ENCODE measurements around the gene HSPA5.

The HSPA5 gene

DNA sequence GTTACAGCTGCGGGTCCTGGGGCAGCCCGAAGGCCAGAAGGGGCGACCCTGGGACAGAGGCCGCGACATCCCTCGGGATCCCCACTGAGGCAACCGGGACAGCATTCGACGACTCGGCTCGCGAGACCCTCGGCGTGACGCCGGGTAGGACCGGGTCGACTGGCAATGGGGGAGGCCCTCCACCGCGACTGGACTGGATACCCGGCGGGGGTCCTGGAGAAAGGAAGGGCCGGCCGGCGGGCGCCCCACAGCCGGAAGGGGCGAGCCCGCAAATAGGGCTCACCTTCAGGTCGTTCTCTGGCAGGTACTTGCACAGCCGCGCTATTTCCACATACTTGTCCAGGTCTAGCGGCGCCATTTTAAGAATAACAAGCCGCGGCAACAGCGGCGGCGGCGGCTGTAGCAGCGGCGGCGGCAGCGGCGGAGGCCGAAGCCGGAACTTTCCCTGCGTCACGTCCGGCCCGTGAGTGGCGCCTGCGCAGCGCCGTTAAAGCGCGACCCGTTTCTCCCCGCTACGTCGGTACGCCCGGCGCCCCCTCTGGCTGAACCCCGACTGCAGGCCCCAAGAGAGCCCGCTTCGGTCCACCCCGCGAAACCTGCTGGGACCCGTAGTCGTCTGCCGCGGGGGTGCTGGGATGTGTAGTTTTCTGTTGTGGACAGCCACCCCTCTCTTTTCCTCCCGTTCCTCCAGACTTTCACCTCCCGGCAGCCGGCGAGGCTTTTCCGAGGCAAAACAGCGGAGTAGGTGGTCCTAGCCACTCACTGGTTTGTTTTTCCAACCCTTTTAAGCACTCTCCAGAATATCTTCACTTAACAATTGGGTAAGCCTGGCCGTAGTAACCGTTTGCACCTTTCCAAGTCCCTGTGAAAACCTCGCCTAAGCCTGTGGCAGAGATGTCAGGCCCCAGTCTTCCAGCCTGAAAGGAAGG lies 51.5 kb downstream of the HSPA5 start, which contains the start of gene PPP6C:
Gene PPP6C, minus strand, starts transcription at position 443 of the 929 bp plus-strand sequence. Its CDS starts 85 bp downstream, at position 358.
- peak; percentile 95 for DNase-seq

DNA sequence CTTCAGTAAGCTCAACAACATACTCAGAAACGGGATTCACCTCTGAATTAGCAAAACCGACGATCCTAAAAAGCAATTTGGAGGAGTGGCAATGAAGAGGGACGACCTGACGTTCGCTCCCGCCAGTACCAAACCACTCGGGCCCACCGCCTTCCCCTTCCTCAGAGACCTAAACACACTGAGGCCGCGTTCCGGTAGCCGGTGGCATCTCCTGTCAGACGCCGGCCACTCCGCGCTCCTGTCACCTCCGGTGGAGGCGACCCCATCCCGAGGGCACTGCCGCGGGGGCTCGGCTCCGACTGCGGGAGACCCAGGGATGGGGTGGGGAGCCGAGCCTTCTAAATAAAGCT lies 52.2 kb downstream of the HSPA5 start:
- peak; percentile 4 for DNase-seq
